HepG2 (cell line): ENCODE data around the gene HCRT. TPM values are rescaled to one million over a fixed set of nuclear protein-coding genes. Genes with fewer than 3 reads are reported as not detected.

Experiments
- IRF2 ChIP-seq: IDR thresholded peaks from 2 replicates; pipeline ENCODE4 v1.6.1; 2018; ENCODE audit warnings: missing genetic modification reagents, missing compliant biosample characterization
- NFKBIZ ChIP-seq: IDR thresholded peaks from 2 replicates; pipeline ENCODE4 v1.6.1; 2018; ENCODE audit warnings: missing genetic modification reagents, missing compliant biosample characterization
- TARDBP ChIP-seq: sonication (generic); formaldehyde crosslinking; IDR thresholded peaks from 2 replicates; pipeline ENCODE4 v1.8.0; 2022; ENCODE audit warnings: mild to moderate bottlenecking, missing genetic modification reagents
- U2AF1 ChIP-seq: fragments of 200-400 bp; formaldehyde crosslinking; optimal IDR thresholded peaks from 2 replicates; pipeline ENCODE3; 2017; ENCODE audit warnings: mild to moderate bottlenecking, low read depth, low read length
- YEATS2 ChIP-seq: sonication (generic); formaldehyde crosslinking; IDR thresholded peaks from 2 replicates; pipeline ENCODE4 v1.4.0; 2020; ENCODE audit warnings: missing genetic modification reagents, borderline replicate concordance
- ZNF292 ChIP-seq: sonication (generic); formaldehyde crosslinking; IDR thresholded peaks from 2 replicates; pipeline ENCODE4 v1.8.1; 2022; ENCODE audit warnings: mild to moderate bottlenecking, low read depth, missing genetic modification reagents, borderline replicate concordance
- ZNF382 ChIP-seq: sonication (generic); formaldehyde crosslinking; IDR thresholded peaks from 2 replicates; pipeline ENCODE4 v1.5.0; 2020; ENCODE audit warnings: missing genetic modification reagents, mild to moderate bottlenecking, borderline replicate concordance
- ZNF441 ChIP-seq: sonication (generic); formaldehyde crosslinking; IDR thresholded peaks from 2 replicates; pipeline ENCODE4 v1.7.0; 2021; ENCODE audit warnings: missing genetic modification reagents, borderline replicate concordance
- ZNF547 ChIP-seq: sonication (generic); formaldehyde crosslinking; IDR thresholded peaks from 2 replicates; pipeline ENCODE4 v1.5.1; 2020; ENCODE audit warnings: mild to moderate bottlenecking, missing genetic modification reagents
- ZNF574 ChIP-seq: sonication (generic); formaldehyde crosslinking; IDR thresholded peaks from 2 replicates; pipeline ENCODE4 v1.4.0; 2020; ENCODE audit warnings: missing genetic modification reagents
- ZNF710 ChIP-seq: sonication (generic); formaldehyde crosslinking; IDR thresholded peaks from 2 replicates; pipeline ENCODE4 v1.5.0; 2020; ENCODE audit warnings: mild to moderate bottlenecking, missing genetic modification reagents, borderline replicate concordance
- ZNF879 ChIP-seq: sonication (generic); formaldehyde crosslinking; IDR thresholded peaks from 2 replicates; pipeline ENCODE4 v1.8.1; 2023; ENCODE audit warnings: missing genetic modification reagents
- polyA plus RNA-seq, 8 experiments: library from polyadenylated mRNA; depleted of rRNA in 3 of 8; stranded (reverse) in 7 of 8; unstranded in 1 of 8; fragments of >200 nt; fragmentation: Illumina TruSeq in 4 of 8; extraction: Trizol in 4 of 8; gene quantifications; 2 replicates each; pipeline versions ENCODE4 v1.2.1 to v1.2.3, GENCODE V29; 2011 to 2016; ENCODE audit warnings: low read depth in 4 of 8, missing spikeins in 1 of 8, mixed read lengths in 1 of 8; ENCODE audit not compliant: insufficient read depth in 1 of 8
- total RNA-seq, 5 experiments: library from RNA; depleted of rRNA; stranded (reverse); fragments of >200 nt; fragmentation: Illumina TruSeq; extraction: Trizol; gene quantifications; 2 replicates each; pipeline ENCODE4 v1.2.3, GENCODE V29; 2016; ENCODE audit warnings: low read depth in 1 of 5
- TF ChIP-seq, protein P1 (sequence below): sonication (generic); formaldehyde crosslinking; IDR thresholded peaks from 2 replicates; pipeline ENCODE4 v1.4.0; 2020; ENCODE audit warnings: missing genetic modification reagents
- TF ChIP-seq, protein P2 (sequence below): sonication (generic); formaldehyde crosslinking; conservative IDR thresholded peaks from 2 replicates; pipeline ENCODE4 v1.8.0; 2022; ENCODE audit warnings: low read depth, missing genetic modification reagents
- TF ChIP-seq, protein P3 (sequence below): sonication (generic); formaldehyde crosslinking; IDR thresholded peaks from 2 replicates; pipeline ENCODE4 v1.8.0; 2022; ENCODE audit warnings: missing genetic modification reagents, low read depth, mild to moderate bottlenecking, borderline replicate concordance

Gene HCRT
- total and polyA plus RNA-seq, 2 of the 13 experiments (the other 11 are each of a cell fraction or from before 2014, with no cell fraction given) = not detected

DNA sequence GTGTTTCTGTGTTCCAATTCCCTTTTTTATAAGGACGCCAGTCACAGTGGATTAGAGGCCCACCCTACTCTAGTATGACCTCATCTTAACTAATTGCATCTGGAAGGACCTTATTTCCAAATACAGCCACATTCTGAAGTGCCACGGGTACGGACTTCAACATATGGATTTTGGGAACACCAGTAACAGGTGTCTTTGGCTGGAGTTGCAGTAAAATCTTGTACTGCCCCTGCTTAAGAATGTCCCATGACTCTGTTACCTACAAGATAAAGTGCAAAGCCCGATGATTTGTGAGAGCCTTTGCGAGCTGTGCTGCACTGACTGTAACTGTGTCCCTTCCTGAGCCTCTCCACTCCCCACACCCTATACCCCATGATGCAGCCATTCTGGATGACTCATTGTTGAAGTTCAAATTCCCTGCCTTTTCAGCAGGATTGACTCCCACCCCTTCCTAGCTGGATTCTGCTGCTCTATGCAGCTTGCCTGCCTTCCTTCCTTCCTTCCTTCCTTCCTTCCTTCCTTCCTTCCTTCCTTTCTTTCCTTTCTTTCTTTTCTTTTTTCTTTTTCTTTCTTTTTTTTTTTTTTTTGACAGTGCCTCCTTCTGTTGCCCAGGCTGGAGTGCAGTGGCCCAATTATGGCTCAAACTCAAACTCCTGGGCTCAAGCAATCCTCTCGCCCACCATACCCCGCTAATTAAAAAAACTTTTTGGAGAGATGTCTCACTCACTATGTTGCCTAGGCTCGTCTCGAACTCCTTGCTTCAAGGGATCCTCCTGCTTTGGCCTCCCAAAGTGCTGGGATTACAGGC is 2.1 kb downstream of the HCRT start (continued):
- TF ChIP-seq ZNF710 (CRISPR knock-in tag) = peak; percentile 67
- TF ChIP-seq TARDBP (CRISPR knock-in tag) = 0 out of 2 replicates have a peak, but pooled peaks have one; percentile 32
- TF ChIP-seq ZNF547 (CRISPR knock-in tag) = no peak
- TF ChIP-seq ZNF292 = 0 out of 2 replicates have a peak, but pooled peaks have one; percentile 22
- no peak for TF ChIP-seq ZNF382 (CRISPR knock-in tag)
- TF ChIP-seq, protein P1, sequence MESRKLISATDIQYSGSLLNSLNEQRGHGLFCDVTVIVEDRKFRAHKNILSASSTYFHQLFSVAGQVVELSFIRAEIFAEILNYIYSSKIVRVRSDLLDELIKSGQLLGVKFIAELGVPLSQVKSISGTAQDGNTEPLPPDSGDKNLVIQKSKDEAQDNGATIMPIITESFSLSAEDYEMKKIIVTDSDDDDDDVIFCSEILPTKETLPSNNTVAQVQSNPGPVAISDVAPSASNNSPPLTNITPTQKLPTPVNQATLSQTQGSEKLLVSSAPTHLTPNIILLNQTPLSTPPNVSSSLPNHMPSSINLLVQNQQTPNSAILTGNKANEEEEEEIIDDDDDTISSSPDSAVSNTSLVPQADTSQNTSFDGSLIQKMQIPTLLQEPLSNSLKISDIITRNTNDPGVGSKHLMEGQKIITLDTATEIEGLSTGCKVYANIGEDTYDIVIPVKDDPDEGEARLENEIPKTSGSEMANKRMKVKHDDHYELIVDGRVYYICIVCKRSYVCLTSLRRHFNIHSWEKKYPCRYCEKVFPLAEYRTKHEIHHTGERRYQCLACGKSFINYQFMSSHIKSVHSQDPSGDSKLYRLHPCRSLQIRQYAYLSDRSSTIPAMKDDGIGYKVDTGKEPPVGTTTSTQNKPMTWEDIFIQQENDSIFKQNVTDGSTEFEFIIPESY (CRISPR knock-in tag) = peak; percentile 32; the same call in 1 of the 2 replicates
- no peak for TF ChIP-seq YEATS2 (CRISPR knock-in tag)
- 0 out of 2 replicates have a peak, but pooled peaks have one; percentile 12 for TF ChIP-seq NFKBIZ
- no peak for TF ChIP-seq ZNF574
- TF ChIP-seq, protein P2, sequence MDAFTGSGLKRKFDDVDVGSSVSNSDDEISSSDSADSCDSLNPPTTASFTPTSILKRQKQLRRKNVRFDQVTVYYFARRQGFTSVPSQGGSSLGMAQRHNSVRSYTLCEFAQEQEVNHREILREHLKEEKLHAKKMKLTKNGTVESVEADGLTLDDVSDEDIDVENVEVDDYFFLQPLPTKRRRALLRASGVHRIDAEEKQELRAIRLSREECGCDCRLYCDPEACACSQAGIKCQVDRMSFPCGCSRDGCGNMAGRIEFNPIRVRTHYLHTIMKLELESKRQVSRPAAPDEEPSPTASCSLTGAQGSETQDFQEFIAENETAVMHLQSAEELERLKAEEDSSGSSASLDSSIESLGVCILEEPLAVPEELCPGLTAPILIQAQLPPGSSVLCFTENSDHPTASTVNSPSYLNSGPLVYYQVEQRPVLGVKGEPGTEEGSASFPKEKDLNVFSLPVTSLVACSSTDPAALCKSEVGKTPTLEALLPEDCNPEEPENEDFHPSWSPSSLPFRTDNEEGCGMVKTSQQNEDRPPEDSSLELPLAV = no peak
- TF ChIP-seq, protein P3, sequence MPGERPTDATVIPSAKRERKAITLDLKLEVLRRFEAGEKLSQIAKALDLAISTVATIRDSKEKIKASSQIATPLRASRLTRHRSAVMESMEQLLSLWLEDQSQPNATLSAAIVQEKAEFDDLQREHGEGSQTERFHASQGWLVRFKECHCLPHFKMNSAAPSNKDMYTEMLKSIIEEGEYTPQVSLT (CRISPR knock-in tag) = no peak
- TF ChIP-seq IRF2 (CRISPR knock-in tag) = peak; percentile 31; the same call in 1 of the 2 replicates
- TF ChIP-seq ZNF879 (CRISPR knock-in tag) = no peak
- peak; percentile 25 for TF ChIP-seq U2AF1
- TF ChIP-seq ZNF441 (CRISPR knock-in tag) = no peak
